ENCODE results near the gene RABAC1. TPM values are rescaled to one million over a fixed set of nuclear protein-coding genes. Genes with fewer than 3 reads are reported as not detected.

Gene RABAC1
- 100 to 1,000 TPM in 5 of 6 donors, 10 to 100 TPM in 1; 59.7 to 222 (median 163) TPM for total RNA-seq

GRCh38 chr19:41959056-41960053 is at the start of gene RABAC1:
RABAC1 (minus strand) TSS chr19:41959321; CDS start chr19:41959292, 29 bp downstream.
- TF ChIP-seq EP300 (IDR thresholded peaks at IDR 0.05) (no peak), POLR2A (IDR thresholded peaks at IDR 0.05) (peak in 1 of 4 donors; percentile 4), POLR2AphosphoS5 (IDR thresholded peaks at IDR 0.05) (peak; percentile 60 to 81)
- TF ChIP-seq, protein P1, sequence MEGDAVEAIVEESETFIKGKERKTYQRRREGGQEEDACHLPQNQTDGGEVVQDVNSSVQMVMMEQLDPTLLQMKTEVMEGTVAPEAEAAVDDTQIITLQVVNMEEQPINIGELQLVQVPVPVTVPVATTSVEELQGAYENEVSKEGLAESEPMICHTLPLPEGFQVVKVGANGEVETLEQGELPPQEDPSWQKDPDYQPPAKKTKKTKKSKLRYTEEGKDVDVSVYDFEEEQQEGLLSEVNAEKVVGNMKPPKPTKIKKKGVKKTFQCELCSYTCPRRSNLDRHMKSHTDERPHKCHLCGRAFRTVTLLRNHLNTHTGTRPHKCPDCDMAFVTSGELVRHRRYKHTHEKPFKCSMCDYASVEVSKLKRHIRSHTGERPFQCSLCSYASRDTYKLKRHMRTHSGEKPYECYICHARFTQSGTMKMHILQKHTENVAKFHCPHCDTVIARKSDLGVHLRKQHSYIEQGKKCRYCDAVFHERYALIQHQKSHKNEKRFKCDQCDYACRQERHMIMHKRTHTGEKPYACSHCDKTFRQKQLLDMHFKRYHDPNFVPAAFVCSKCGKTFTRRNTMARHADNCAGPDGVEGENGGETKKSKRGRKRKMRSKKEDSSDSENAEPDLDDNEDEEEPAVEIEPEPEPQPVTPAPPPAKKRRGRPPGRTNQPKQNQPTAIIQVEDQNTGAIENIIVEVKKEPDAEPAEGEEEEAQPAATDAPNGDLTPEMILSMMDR (IDR thresholded peaks at IDR 0.05): peak in 1 of 6 experiments; percentile 13
- DNase-seq: peak; percentile 95 to 97
- Histone ChIP-seq H3K4me3 (peak within 1 kb of the TSS; percentile 82 to 99 (median 94)), H3K4me1 (peaks cover 12 to 21% (median 20%) of the 10 kb centered on the region in 4 donors), H3K27me3 (no peaks in the 10 kb centered on the region), H3K36me3 (peaks cover 0 to 24% (median 10%) of the 10 kb centered on the region in 4 donors), H3K27ac (peak within 1 kb of the TSS; percentile 88 to 94 (median 94)), H3K9me3 (no peaks in the 10 kb centered on the region)
- peak; percentile 93 to 97 for ATAC-seq (ENCODE audit: low FRiP score in 2 of 2)
- 5 to 12% methylated on average over 17 to 45 of the region's 46 CpGs for WGBS, 2 donors

DNA sequence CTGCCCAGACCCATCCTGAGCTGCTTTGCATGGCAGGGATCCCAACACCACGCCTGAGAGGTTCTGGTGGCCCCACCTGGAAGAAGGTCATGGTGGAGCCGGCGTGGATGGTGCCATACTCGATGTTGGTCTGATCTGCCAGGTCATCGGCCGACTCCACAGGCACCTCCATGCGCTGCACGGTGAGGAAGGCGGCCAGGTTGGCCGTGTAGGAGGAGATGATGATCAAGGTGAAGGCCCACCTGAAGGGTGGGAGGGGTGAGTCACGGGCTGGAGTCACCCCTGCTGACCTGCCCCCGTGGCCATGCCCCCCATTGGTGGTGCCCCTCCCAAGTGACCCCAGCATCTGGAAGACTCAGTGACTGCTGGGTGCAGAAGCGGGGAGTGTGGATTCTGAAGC is 47.4 kb upstream of the RABAC1 start:
- 87 to 89% methylated on average over 10 to 13 of the region's 13 CpGs for WGBS, 2 donors
- ATAC-seq (ENCODE audit: low FRiP score in 2 of 2) (no peak), DNase-seq (peak in 1 of 2 donors; percentile 63)
- H3K36me3 ChIP-seq: no peaks in the 10 kb centered on the region
- H3K27me3 ChIP-seq: no peaks in the 10 kb centered on the region
- H3K9me3 ChIP-seq: no peaks in the 10 kb centered on the region
- H3K4me3 ChIP-seq: no peak overlapping the region
- no peaks in the 10 kb centered on the region for H3K4me1 ChIP-seq
- TF ChIP-seq POLR2AphosphoS5 (IDR thresholded peaks at IDR 0.05) (no peak), EP300 (IDR thresholded peaks at IDR 0.05) (no peak), POLR2A (IDR thresholded peaks at IDR 0.05) (no peak)
- TF ChIP-seq, protein P1 (IDR thresholded peaks at IDR 0.05): no peak
- no peak overlapping the region for H3K27ac ChIP-seq

- H3K4me3 ChIP-seq: no peak overlapping the region
- DNase-seq: peak in 1 of 2 donors; percentile 69
- no peaks in the 10 kb centered on the region for H3K9me3 ChIP-seq
- ATAC-seq (ENCODE audit: low FRiP score in 2 of 2): no peak
- H3K4me1 ChIP-seq: no peaks in the 10 kb centered on the region
- WGBS, 2 donors: 94% methylated on average over 13 to 22 of the region's 22 CpGs
- H3K36me3 ChIP-seq: no peaks in the 10 kb centered on the region
- H3K27me3 ChIP-seq: peaks cover 0 to 3% (median 0%) of the 10 kb centered on the region in 4 donors
- H3K27ac ChIP-seq: no peak overlapping the region
- TF ChIP-seq POLR2A (IDR thresholded peaks at IDR 0.05) (no peak), EP300 (IDR thresholded peaks at IDR 0.05) (no peak)
- TF ChIP-seq, protein P1 (IDR thresholded peaks at IDR 0.05): no peak
Measured at GRCh38 chr19:42005504-42005903, 46.4 kb upstream of the RABAC1 start.

GRCh38 chr19:42003506-42004294 is 44.6 kb upstream of the RABAC1 start:
- WGBS, 2 donors: 79 to 82% methylated on average over 18 to 20 of the region's 21 CpGs

More at GRCh38 chr19:42003506-42004294, 44.6 kb upstream of the RABAC1 start:
- Histone ChIP-seq H3K4me1 (peaks cover 0 to 6% (median 2%) of the 10 kb centered on the region in 4 donors), H3K27me3 (peaks cover 0 to 16% (median 6%) of the 10 kb centered on the region in 4 donors), H3K4me3 (no peak overlapping the region), H3K9me3 (no peaks in the 10 kb centered on the region), H3K27ac (no peak overlapping the region), H3K36me3 (no peaks in the 10 kb centered on the region)
- TF ChIP-seq, protein P1 (IDR thresholded peaks at IDR 0.05): no peak
- TF ChIP-seq POLR2A (IDR thresholded peaks at IDR 0.05) (no peak), POLR2AphosphoS5 (IDR thresholded peaks at IDR 0.05) (no peak), EP300 (IDR thresholded peaks at IDR 0.05) (no peak)
- no peak for ATAC-seq (ENCODE audit: low FRiP score in 2 of 2)
- peak in 1 of 2 donors; percentile 59 for DNase-seq
